ENCODE data around the gene RNF166. TPM values are rescaled to one million over a fixed set of nuclear protein-coding genes. Genes with fewer than 3 reads are reported as not detected.

RNF166 gene
- total and polyA plus RNA-seq, 2 experiments from 2014 or later = 33.5 to 34.2 TPM

DNA sequence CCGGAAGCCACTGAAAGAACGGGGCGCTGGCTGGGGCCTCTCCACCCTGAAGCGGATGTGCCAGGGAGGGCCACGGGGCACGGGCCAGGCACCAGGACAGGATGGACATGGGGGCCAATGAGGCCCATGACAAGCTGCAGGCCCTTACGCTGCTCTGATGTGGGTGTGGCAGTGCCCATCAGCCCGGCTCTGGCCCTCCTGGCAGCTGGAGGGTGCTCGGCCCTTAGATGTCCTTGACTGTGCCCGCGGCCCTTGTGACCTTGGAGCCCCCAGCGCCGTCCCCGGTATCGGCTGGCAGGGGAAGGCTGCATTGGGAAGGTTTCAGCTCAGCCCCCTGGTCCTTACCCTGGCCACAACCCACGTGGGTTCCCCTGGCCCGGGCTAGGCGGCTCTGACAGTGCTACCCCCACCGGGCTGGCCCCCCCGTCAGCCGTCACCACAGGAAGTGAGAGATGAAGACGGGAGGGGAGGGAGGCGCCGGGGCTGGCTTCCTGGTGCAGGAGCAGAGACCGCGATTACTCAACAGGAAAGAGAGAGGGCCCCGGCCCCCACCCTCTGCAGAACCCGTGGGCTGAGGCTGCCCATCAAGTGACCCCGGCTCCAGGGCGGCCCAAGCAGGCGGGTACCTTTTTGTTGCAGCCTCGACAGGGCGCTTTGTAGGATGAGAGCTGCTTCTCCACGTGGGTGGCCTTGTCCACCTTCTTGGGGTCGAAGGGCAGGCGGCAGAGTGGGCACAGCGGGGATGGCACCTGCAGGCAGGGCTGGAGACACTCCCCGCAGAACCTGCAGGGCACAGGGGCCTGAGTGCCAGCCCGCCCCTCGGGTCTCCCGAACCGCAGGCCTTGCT, 5.3 kb downstream of the RNF166 start:
- H3K27ac ChIP-seq = no peak overlapping the region
- H3K4me3 ChIP-seq = no peak overlapping the region
- no peaks in the 10 kb centered on the region for H3K27me3 ChIP-seq
- H3K36me3 ChIP-seq = peaks cover 7% of the 10 kb centered on the region
- peaks cover 5% of the 10 kb centered on the region for H3K4me1 ChIP-seq (ENCODE audit: low read depth)
- H3K9me3 ChIP-seq (ENCODE audit: low read depth) = no peaks in the 10 kb centered on the region
- peak in 1 of 2 donors; percentile 95 for DNase-seq (ENCODE audit: low read depth in 1 of 2, low spot score in 1 of 2)
- TF ChIP-seq, protein P1, sequence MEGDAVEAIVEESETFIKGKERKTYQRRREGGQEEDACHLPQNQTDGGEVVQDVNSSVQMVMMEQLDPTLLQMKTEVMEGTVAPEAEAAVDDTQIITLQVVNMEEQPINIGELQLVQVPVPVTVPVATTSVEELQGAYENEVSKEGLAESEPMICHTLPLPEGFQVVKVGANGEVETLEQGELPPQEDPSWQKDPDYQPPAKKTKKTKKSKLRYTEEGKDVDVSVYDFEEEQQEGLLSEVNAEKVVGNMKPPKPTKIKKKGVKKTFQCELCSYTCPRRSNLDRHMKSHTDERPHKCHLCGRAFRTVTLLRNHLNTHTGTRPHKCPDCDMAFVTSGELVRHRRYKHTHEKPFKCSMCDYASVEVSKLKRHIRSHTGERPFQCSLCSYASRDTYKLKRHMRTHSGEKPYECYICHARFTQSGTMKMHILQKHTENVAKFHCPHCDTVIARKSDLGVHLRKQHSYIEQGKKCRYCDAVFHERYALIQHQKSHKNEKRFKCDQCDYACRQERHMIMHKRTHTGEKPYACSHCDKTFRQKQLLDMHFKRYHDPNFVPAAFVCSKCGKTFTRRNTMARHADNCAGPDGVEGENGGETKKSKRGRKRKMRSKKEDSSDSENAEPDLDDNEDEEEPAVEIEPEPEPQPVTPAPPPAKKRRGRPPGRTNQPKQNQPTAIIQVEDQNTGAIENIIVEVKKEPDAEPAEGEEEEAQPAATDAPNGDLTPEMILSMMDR (IDR thresholded peaks at IDR 0.05; ENCODE audit: low read depth, low read length) = no peak

GRCh38 chr16:88700322-88700635, 5.9 kb downstream of the RNF166 start:
- peaks cover 3% of the 10 kb centered on the region for H3K4me1 ChIP-seq (ENCODE audit: low read depth)
- H3K4me3 ChIP-seq = no peak overlapping the region
- no peaks in the 10 kb centered on the region for H3K9me3 ChIP-seq (ENCODE audit: low read depth)
- no peak overlapping the region for H3K27ac ChIP-seq
- TF ChIP-seq, protein P1 (IDR thresholded peaks at IDR 0.05; ENCODE audit: low read depth, low read length) = no peak
- DNase-seq (ENCODE audit: low read depth in 1 of 2, low spot score in 1 of 2) = no peak
- peaks cover 7% of the 10 kb centered on the region for H3K36me3 ChIP-seq
- no peaks in the 10 kb centered on the region for H3K27me3 ChIP-seq

- peaks cover 7% of the 10 kb centered on the region for H3K36me3 ChIP-seq
- no peaks in the 10 kb centered on the region for H3K27me3 ChIP-seq
- H3K9me3 ChIP-seq (ENCODE audit: low read depth) = no peaks in the 10 kb centered on the region
- no peak overlapping the region for H3K4me3 ChIP-seq
- TF ChIP-seq, protein P1 (IDR thresholded peaks at IDR 0.05; ENCODE audit: low read depth, low read length) = no peak
- DNase-seq (ENCODE audit: low read depth in 1 of 2, low spot score in 1 of 2) = no peak
- no peak overlapping the region for H3K27ac ChIP-seq
- no peaks in the 10 kb centered on the region for H3K4me1 ChIP-seq (ENCODE audit: low read depth)
These were observed 7.0 kb downstream of the RNF166 start for GRCh38 chr16:88699180-88699579.

DNA sequence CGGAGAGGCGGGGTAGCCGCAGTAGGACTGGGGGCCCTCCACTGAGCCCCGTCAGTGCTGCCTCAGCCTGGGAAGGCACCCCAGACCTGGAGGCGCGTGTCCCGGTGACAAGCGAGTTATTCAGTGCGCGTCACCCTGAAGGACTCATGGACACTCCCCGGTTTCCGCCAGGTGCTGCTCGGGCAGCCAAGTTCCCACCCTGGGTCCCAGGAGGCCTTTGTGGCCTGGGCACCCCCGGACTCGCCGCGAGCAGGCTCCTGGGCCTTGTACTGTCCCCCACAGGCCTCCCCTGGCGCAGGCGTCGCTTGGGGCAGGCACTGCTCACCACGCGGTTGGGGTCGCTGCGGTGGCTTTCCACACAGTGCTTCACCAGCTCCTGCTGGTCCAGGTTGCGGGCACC, 7.6 kb downstream of the RNF166 start:
- no peak for DNase-seq (ENCODE audit: low read depth in 1 of 2, low spot score in 1 of 2)
- Histone ChIP-seq H3K9me3 (ENCODE audit: low read depth) (no peaks in the 10 kb centered on the region), H3K4me1 (ENCODE audit: low read depth) (no peaks in the 10 kb centered on the region), H3K36me3 (peaks cover 7% of the 10 kb centered on the region), H3K27me3 (no peaks in the 10 kb centered on the region), H3K27ac (no peak overlapping the region), H3K4me3 (no peak overlapping the region)
- TF ChIP-seq, protein P1 (IDR thresholded peaks at IDR 0.05; ENCODE audit: low read depth, low read length) = no peak

DNA sequence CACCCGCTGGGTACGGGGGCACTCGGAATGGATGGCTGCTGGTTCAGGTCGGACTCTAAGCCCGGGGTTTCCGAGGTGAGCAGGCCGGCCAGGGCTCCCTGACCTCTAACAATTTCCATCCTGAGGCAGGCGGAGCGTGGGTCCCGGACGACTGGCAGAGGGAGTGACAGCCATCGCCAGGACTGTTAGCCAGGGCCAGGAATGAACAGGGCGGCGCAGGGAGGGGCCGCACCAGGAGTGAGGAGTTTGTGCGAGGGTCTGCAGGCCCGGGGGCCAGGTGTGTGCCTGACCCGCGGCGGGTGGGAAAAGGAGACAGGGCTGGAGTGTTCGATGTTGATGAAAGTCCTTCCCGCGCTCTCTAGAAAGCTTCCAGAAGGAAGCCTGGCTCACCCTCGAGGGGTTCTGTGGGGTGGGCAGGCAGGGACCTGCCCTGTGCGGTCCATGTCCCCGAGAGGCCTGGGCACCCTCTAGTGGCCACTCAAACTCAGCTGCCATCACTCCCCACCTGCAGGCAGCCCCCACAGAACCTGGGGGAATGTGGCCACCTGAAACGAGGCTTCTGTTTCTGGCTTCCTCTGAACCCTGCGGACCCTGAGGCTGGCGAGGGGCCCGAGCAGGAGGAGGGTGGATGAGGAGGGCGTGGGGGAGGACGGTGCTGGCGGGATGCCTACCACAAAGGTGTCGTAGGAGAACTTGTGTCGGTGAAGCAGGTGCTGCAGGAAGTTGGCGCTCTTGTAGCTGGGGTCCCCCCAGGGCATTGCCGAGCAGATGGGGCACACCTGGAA, 8.2 kb downstream of the RNF166 start:
- DNase-seq (ENCODE audit: low read depth in 1 of 2, low spot score in 1 of 2) = peak in 1 of 2 donors; percentile 13
- no peaks in the 10 kb centered on the region for H3K27me3 ChIP-seq
- H3K27ac ChIP-seq = no peak overlapping the region
- TF ChIP-seq, protein P1 (IDR thresholded peaks at IDR 0.05; ENCODE audit: low read depth, low read length) = peak; percentile 32
- H3K36me3 ChIP-seq = peaks cover 7% of the 10 kb centered on the region
- H3K9me3 ChIP-seq (ENCODE audit: low read depth) = no peaks in the 10 kb centered on the region
- H3K4me1 ChIP-seq (ENCODE audit: low read depth) = peaks cover 2% of the 10 kb centered on the region
- H3K4me3 ChIP-seq = no peak overlapping the region

Data from cardiac muscle cell (in vitro differentiated cells and primary cell).